Superior temporal gyrus (tissue), 1 donor: ENCODE measurements around the gene KRT72.
A peak's percentile ranks its signal among the peaks of the same experiment; 100 is the strongest.
"Not testable (repeated sequence)": the region's sequence is repeated elsewhere in the genome, so short reads cannot be mapped to it uniquely, and the experiment has no call there.

Source experiments
- DNase-seq: peaks from one replicate; pipeline ENCODE4 v3.0.0-alpha.2; 2016; ENCODE audit errors: extremely low spot score

Gene KRT72

DNA sequence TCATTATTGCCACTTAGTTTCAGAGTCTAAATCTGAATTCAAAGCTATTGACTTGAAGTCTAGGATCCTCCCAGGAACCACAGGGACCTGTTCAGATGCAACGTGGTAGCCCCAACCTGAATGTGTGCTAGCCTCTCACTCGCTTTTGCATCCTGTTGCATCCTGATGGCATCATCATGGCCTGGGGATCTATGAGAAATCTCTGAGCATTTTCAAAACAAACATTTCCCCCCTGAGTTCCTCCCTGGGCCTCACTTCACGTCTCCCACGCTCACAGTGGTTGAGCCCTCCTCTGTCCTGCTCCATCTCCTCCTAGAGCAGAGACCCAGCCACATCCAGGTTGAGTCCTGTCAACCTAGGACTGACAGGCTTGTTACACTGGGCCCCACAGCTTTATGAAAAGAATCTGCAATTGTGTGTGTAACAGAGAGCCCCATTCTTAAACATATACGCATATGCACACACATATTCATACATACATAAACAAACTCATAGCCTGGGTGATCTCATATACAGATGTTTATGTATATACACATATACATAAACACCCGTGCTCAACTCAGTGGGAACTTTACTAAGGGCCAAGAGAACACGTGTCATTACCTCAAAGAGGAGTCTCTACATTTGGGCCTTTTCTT lies 5.4 kb upstream of the KRT72 start:
- DNase-seq = no peak

GRCh38 chr12:52606096-52606495 lies 4.8 kb upstream of the KRT72 start:
- no peak for DNase-seq

GRCh38 chr12:52605542-52605941 lies 4.3 kb upstream of the KRT72 start:
- no peak for DNase-seq

DNA sequence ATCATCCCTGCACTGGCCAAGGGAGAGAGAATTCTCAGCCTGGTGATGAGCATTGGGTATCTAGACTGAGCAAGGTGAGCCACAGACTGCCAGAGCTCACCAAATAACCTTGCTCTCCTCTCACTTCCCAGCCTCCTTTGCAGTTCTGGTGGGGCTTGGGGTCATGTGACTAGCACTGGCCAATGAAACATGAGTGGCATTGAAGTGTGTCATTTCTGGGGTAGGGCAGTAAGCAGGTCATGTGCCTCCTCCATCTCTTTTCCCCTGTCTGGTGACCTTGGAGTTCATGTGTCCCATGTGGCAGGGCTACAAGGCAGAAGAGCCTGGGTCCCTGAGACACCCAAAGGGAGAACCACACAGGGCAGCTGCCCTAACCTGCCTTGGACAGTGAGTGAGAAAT lies 3.6 kb upstream of the KRT72 start:
- DNase-seq = no peak

DNA sequence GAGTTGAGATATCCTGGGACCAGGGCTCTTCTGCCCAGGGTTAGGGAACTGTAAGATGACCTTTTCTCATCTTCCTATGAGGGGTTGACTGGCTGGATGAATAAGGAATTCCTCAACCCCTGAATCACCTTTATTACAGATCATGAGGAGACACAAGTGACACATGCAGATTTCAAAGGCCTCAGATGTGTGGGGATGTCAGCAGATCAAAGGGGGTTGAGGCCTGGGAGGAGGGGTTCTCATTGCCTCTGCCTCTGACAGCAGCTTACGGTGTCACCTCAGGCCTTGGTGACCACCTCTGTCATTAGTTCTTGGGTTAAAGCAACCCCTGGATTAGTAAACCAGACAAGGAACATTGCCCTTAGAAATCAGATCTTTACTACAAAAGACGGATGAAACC lies 2.1 kb upstream of the KRT72 start:
- no peak for DNase-seq

- no peak for DNase-seq
Observed at GRCh38 chr12:52602552-52602951, 1.3 kb upstream of the KRT72 start.

DNA sequence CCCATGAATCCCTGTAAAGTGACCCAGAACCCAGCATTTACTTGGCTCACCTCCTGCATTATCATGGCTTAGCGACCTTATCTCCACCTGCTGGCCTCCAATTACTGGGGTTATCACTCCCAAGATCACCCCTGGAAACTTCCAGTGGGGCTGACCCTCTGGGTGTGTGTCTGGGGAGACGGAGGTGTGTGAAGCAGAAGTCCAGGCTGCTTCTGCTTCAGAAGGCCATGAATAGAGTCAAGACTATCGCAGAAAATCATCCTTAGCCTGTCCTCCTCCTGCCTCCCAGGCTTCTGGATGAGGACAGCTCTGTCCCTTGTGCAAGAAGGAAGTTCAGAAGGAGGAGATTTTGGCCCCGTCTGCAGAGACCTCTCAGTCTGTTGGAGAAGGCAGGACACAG lies 408 bp upstream of the KRT72 start:
- no peak for DNase-seq

DNA sequence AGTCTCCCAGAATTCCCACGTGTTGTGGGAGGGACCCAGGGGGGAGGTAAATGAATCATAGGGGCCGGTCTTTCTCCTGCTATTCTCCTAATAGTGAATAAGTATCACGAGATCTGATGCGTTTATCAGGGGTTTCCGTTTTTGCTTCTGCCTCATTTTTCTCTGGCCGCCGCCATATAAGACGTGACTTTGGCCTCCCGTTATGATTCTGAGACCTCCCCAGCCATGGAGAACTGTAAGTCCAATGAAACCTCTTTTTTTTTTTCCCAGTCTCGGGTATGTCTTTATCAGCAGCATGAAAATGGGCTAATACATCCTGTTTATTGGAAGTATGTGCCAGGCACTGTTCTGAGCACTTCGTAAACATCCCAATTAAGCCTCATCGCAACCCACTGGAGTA lies 788 bp downstream of the KRT72 start:
- DNase-seq = no peak

- no peak for DNase-seq
Observed at GRCh38 chr12:52600071-52600470, 1.2 kb downstream of the KRT72 start.

DNA sequence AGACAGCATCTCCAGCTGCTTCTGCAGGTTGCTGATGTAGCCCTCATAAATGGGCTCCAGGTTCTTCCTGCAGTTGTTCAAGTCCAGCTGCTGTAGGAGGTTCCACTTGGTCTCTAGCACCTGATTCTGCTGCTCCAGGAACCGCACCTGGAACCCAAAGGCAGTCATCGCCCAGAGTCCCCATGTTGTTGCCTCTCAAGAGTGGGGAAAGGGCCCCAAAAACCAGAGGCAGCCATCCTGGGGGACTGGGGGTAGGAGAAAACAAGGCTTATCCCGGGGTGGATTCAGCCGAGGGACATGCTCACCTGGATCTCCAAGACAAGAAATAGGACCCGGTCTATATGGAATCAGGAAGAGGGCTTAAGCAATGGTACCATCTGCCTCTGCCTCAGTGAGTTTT lies 2.3 kb downstream of the KRT72 start:
- no peak for DNase-seq

DNA sequence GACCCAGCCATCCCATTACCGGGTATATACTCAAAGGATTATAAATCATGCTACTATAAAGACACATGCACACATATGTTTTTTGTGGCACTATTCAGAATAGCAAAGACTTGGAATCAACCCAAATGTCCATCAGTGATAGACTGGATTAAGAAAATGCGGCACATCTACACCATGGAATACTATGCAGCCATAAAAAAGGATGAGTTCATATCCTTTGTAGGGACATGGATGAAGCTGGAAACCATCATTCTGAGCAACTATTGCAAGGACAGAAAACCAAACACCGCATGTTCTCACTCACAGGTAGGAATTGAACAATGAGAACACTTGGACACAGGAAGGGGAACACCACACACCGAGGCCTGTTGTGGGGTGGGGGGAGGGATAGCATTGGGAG lies 7.0 kb downstream of the KRT72 start:
- not testable (repeated sequence) for DNase-seq

GRCh38 chr12:52591521-52591920 lies 9.7 kb downstream of the KRT72 start:
- DNase-seq = no peak

DNA sequence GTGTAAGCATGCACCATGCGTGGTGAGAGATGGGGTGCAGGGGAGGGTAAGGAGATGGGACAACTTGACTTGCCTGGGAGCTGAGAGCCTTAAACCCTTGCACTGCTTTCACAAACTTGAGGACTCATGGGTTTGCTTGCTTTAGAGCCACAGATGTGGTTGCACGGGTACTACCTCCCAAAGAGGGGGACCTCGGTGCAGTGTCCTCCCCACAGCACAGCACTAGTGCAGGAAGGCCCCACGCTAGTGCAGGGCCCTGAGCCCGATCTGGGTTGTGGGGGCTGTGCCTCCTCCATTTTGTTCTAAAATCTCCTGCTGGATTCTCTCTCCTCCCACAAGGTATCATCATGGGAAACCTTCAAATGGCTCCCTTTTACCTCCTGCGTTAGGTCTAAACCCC lies 11.2 kb downstream of the KRT72 start:
- DNase-seq = no peak

GRCh38 chr12:52587563-52587962 lies 13.7 kb downstream of the KRT72 start:
- no peak for DNase-seq

- no peak for DNase-seq
Observed at GRCh38 chr12:52585946-52586345, 15.3 kb downstream of the KRT72 start.

GRCh38 chr12:52585066-52585465 lies 16.2 kb downstream of the KRT72 start:
- no peak for DNase-seq

- no peak for DNase-seq
Observed at GRCh38 chr12:52584156-52584682, 17.0 kb downstream of the KRT72 start.

- DNase-seq = peak; percentile 79
Observed at GRCh38 chr12:52582971-52583456, 18.2 kb downstream of the KRT72 start.

DNA sequence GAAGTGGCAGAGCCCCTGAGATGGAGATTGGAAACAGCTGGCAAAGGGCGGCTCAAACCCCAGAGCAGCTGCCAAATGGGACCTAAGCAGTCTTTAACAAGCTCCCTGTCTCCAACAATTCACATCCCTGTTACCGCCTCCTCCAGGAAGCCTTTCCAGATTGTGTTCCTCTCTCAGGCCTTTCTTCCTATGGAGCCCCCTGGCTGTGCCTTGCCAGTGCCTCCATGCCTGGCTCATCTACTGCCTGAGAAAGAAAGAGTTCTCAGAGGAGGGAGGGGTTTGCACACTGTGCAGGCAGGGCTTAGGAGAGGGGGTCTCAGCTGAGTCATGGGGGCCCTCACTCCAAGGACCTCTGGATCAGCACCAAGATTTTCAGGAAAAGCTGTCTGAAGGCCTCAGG lies 18.8 kb downstream of the KRT72 start:
- DNase-seq = no peak

DNA sequence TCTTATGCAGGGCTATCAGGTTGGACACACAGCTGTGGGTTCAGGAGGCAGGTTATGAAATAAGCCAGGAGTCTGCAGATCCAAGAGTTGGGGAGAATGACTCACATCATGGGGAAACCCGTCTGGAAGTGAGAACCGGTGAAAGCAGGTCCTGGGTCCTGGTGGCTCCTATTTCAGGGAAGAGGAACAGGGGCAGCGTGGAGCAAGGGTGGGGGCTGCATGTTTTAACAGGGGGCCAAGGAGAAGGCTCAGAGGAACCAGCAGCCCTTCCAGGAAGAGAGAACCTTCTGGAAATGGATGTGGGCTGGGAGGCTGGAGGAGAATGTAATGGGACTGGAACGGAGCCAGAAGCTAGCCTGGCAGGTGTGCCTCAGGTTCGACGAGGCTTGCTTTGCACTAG lies 19.8 kb downstream of the KRT72 start:
- DNase-seq = no peak

- no peak for DNase-seq
Observed at GRCh38 chr12:52581066-52581465, 20.2 kb downstream of the KRT72 start.

GRCh38 chr12:52580496-52580895 lies 20.8 kb downstream of the KRT72 start:
- no peak for DNase-seq

DNA sequence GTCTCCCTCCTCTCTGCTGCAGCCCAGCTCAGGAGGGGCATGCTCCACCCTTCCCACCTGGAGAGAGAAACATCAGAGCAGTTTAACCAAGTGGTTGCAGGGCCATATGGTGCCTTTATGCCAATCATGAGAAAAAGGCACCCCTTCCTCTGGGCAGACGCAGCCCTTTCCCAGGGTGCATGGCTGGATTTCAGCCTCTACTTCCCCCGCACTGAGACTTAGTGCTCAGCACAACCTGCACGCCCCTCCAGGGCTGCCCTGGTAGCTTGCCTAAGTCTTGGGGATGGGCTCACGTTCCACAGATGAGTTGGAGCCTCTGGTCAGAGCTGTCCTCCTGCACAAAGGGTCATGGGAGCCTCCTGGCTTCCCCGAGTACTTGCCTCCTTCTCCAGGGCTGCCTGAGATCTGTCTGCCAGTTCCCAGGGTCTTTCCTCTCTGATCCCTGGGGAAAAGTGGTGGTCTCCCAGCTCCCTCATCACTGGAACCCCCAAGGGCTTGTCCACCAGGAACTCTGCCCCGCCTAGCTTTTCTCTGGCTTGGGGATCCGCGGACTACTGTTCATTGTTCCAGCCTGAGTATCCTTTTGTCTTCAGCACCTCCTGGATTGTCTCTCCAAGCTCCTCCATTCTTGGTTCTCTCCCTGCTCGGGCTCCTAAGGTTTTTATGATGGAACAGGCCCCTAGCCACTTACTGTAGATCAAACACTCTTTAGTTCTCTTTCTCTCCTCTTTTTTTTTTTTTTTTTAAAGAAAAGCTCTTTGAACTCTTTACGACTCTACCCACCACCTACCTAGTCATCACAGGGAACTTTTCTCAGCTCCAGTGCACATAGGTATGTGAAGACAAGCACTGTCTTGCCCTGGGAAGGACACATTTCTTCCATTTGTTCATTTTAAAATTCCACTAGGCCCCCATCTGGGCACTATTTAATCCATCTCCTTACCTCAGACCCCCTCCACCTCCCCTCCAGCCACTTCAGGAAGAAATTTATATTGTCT lies 21.5 kb downstream of the KRT72 start:
- no peak for DNase-seq
